Sigmoid colon (tissue), 4 donors: ENCODE results near the gene FASLG.

Source experiments
- EP300 ChIP-seq, 4 donors: sonication (generic); formaldehyde crosslinking; IDR thresholded peaks; one replicate each; pipeline ENCODE4 v1.6.1; 2017; ENCODE audit warnings: antibody characterized with exemption in 4 of 4
- POLR2A ChIP-seq, 2 donors: fragments of 450-650 bp; IDR thresholded peaks; one replicate each; pipeline ENCODE4 v1.6.1; 2016; ENCODE audit warnings: antibody characterized with exemption in 2 of 2, mild to moderate bottlenecking in 2 of 2, moderate library complexity in 2 of 2

DNA sequence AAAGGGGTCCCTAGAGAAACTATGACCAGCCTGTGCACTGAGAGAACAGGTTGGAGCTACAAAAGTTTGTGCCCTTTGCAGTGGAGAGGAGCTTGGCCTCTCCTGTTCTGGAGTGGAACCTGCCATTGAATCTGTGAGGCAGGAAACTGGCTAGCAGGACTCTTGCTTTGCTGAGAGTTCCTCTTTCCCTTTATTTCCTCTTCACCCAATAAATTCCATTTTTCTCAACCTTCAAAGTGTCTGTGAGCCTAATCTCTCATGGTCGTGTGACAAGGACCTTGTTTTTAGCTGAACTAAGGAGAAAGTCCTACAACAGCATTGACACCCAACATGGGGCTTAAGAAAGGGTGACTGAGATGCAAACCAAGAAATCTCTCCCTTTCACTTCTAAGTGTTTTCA, 42.7 kb upstream of the FASLG start:
- no peak for TF ChIP-seq POLR2A (IDR thresholded peaks at IDR 0.05)
- TF ChIP-seq EP300 (IDR thresholded peaks at IDR 0.05): no peak
